Gastroesophageal sphincter (tissue), 3 donors: ENCODE results near the gene LY86.

Source experiments
- POLR2A ChIP-seq, 2 donors: fragments of 450-650 bp; IDR thresholded peaks; one replicate each; pipeline ENCODE4 v1.6.1; 2017; ENCODE audit warnings: antibody characterized with exemption in 2 of 2, mild to moderate bottlenecking in 2 of 2, moderate library complexity in 1 of 2
- TF ChIP-seq, protein P1 (sequence below), 4 experiments: fragments of 200-600 bp in 2 of 4; fragments of 450-650 bp in 2 of 4; sonication (generic) in 1 of 4; IDR thresholded peaks; one replicate each; pipeline ENCODE4 v1.5.1; 2017 to 2019; ENCODE audit warnings: antibody characterized with exemption in 4 of 4, mild to moderate bottlenecking in 2 of 4, moderate library complexity in 2 of 4

DNA sequence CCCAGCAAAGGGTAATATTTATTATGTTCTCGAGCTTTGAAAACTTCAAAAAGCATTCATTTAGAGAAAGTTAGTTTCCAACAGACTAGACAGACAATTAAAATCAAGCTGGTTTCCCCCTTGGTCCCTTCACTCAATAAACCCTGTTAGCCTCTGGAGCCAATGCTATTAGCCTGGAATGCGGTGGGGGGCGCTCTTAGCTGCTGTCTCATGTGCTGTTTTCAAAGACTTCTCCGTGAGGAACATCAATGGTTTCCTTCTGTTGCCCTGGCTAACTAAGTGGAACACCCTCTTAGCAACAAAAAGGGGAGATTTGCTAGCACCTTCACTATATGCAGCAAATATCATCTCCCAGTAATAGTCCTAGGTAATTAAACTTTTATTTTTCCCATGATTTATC is 86.4 kb downstream of the LY86 start:
- no peak for TF ChIP-seq POLR2A (IDR thresholded peaks at IDR 0.05)
- TF ChIP-seq, protein P1, sequence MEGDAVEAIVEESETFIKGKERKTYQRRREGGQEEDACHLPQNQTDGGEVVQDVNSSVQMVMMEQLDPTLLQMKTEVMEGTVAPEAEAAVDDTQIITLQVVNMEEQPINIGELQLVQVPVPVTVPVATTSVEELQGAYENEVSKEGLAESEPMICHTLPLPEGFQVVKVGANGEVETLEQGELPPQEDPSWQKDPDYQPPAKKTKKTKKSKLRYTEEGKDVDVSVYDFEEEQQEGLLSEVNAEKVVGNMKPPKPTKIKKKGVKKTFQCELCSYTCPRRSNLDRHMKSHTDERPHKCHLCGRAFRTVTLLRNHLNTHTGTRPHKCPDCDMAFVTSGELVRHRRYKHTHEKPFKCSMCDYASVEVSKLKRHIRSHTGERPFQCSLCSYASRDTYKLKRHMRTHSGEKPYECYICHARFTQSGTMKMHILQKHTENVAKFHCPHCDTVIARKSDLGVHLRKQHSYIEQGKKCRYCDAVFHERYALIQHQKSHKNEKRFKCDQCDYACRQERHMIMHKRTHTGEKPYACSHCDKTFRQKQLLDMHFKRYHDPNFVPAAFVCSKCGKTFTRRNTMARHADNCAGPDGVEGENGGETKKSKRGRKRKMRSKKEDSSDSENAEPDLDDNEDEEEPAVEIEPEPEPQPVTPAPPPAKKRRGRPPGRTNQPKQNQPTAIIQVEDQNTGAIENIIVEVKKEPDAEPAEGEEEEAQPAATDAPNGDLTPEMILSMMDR (IDR thresholded peaks at IDR 0.05), result no peak
